Neural crest cell (in vitro differentiated cells): Measurements from ENCODE around the gene MYOZ2. TPM values are rescaled to one million over a fixed set of nuclear protein-coding genes. Genes with fewer than 3 reads are reported as not detected.

ENCODE experiments used
- DNase-seq: peaks from one replicate; pipeline ENCODE4 v3.0.0; 2021; ENCODE audit warnings: low read depth, mixed read lengths, low spot score
- H3K27ac Mint-ChIP-seq: one replicate; pipeline ENCODE4 v1.8.0; 2021; ENCODE audit warnings: mild to moderate bottlenecking, mixed read lengths; ENCODE audit not compliant: unreplicated experiment
- H3K27me3 Mint-ChIP-seq: 2 replicates; pipeline ENCODE4 v1.8.0; 2021; ENCODE audit warnings: low read depth, mild to moderate bottlenecking, mixed read lengths
- H3K36me3 Mint-ChIP-seq: 2 replicates; pipeline ENCODE4 v1.8.0; 2021; ENCODE audit warnings: low read depth, mild to moderate bottlenecking, mixed read lengths
- H3K4me1 Mint-ChIP-seq: 2 replicates; pipeline ENCODE4 v1.8.0; 2021; ENCODE audit warnings: mixed read lengths
- H3K4me3 Mint-ChIP-seq: one replicate; pipeline ENCODE4 v1.8.0; 2021; ENCODE audit warnings: mild to moderate bottlenecking, mixed read lengths
- H3K9me3 Mint-ChIP-seq: 2 replicates; pipeline ENCODE4 v1.8.0; 2021; ENCODE audit warnings: mixed read lengths
- CTCF ChIP-seq: fragments of 200-600 bp; sonication (generic); conservative IDR thresholded peaks from 2 replicates; pipeline ENCODE4 v1.5.0; 2021; ENCODE audit warnings: antibody characterized with exemption, mild to moderate bottlenecking
- total RNA-seq: library from RNA; stranded (reverse); gene quantifications from 2 replicates; pipeline ENCODE4 v1.2.1, GENCODE V29; 2021

MYOZ2 gene
- total RNA-seq, 1 donor from 2014 or later: not detected

- Mint-ChIP-seq H3K36me3 (no peaks in the 10 kb centered on the region), H3K9me3 (no peaks in the 10 kb centered on the region)
Measured at GRCh38 chr4:119179011-119179410, 43.4 kb downstream of the MYOZ2 start.

GRCh38 chr4:119184128-119184527 lies 48.5 kb downstream of the MYOZ2 start:
- Mint-ChIP-seq H3K4me3 (no peak overlapping the region), H3K36me3 (no peaks in the 10 kb centered on the region), H3K27ac (no peak overlapping the region), H3K9me3 (no peaks in the 10 kb centered on the region), H3K27me3 (no peaks in the 10 kb centered on the region), H3K4me1 (no peaks in the 10 kb centered on the region)
- no peak for DNase-seq
- no peak for TF ChIP-seq CTCF

More at GRCh38 chr4:119179011-119179410, 43.4 kb downstream of the MYOZ2 start:
- H3K27me3 Mint-ChIP-seq: no peaks in the 10 kb centered on the region
- no peak for TF ChIP-seq CTCF
- no peak overlapping the region for H3K27ac Mint-ChIP-seq
- no peak overlapping the region for H3K4me3 Mint-ChIP-seq
- H3K4me1 Mint-ChIP-seq: no peaks in the 10 kb centered on the region
- DNase-seq: no peak

GRCh38 chr4:119189638-119190037 lies 54.0 kb downstream of the MYOZ2 start:
- TF ChIP-seq CTCF: no peak
- Mint-ChIP-seq H3K4me3 (no peak overlapping the region), H3K27ac (no peak overlapping the region), H3K4me1 (no peaks in the 10 kb centered on the region), H3K36me3 (no peaks in the 10 kb centered on the region), H3K27me3 (no peaks in the 10 kb centered on the region), H3K9me3 (no peaks in the 10 kb centered on the region)
- no peak for DNase-seq

- Mint-ChIP-seq H3K4me3 (no peak overlapping the region), H3K9me3 (no peaks in the 10 kb centered on the region), H3K27ac (no peak overlapping the region), H3K36me3 (no peaks in the 10 kb centered on the region), H3K27me3 (no peaks in the 10 kb centered on the region), H3K4me1 (no peaks in the 10 kb centered on the region)
- no peak for DNase-seq
- no peak for TF ChIP-seq CTCF
Measured at GRCh38 chr4:119190354-119190753, 54.7 kb downstream of the MYOZ2 start.

GRCh38 chr4:119191505-119191904 lies 55.9 kb downstream of the MYOZ2 start:
- H3K9me3 Mint-ChIP-seq: peaks cover 4% of the 10 kb centered on the region
- H3K4me3 Mint-ChIP-seq: no peak overlapping the region
- no peak for DNase-seq
- H3K36me3 Mint-ChIP-seq: no peaks in the 10 kb centered on the region
- no peak overlapping the region for H3K27ac Mint-ChIP-seq
- no peak for TF ChIP-seq CTCF
- H3K4me1 Mint-ChIP-seq: peaks cover 4% of the 10 kb centered on the region
- no peaks in the 10 kb centered on the region for H3K27me3 Mint-ChIP-seq

GRCh38 chr4:119197772-119198212 lies 62.2 kb downstream of the MYOZ2 start:
- Mint-ChIP-seq H3K9me3 (peaks cover 18% of the 10 kb centered on the region), H3K36me3 (peaks cover 14% of the 10 kb centered on the region), H3K4me3 (no peak overlapping the region), H3K4me1 (peaks cover 4% of the 10 kb centered on the region), H3K27ac (no peak overlapping the region), H3K27me3 (no peaks in the 10 kb centered on the region)
- TF ChIP-seq CTCF: no peak
- DNase-seq: no peak
